Measurements from ENCODE around the gene EPHB1. TPM values are rescaled to one million over a fixed set of nuclear protein-coding genes. Genes with fewer than 3 reads are reported as not detected.

Gene EPHB1
- total RNA-seq, 1 experiment from 2014 or later = 0.86 TPM

DNA sequence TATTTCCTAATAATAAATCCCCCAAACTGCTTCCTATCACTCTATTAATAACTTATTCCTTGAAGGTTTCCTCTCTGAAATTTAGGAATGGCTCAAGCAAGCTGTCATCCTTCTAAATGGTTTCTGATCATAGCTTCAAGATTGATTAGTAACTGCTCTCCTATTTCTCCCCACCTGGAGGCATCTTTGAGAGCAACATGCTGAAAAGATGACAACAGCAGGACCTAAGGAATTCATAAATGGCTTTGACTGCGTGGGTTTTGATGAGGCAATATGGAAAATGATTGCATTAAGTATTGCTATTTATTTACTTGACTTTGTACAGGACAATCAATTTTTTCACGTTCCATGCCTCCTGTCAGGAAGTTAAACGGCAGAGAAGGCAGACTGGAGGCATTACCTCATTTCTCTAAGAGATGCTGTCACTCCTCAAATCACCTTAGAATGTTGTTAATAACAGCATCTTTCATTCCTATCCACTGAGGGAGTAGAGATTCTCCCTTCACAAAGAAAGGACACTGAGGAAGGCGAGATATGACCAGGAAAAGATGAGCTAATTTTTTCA is 256.4 kb downstream of the EPHB1 start:
- H4K20me1 ChIP-seq (ENCODE audit: insufficient read depth) = no peaks in the 10 kb centered on the region
- ChIA-PET RAD21 (ENCODE audit: low non-redundant PET in 1 of 2, low total read pairs in 2 of 2, uncharacterized antibody in 2 of 2, unreplicated experiment in 2 of 2) (no interaction called here), POLR2A (no interaction called here), CTCF (no interaction called here)
- no peak overlapping the region for H2AFZ ChIP-seq (ENCODE audit: low read depth, low read length, poor library complexity, severe bottlenecking)
- no peaks in the 10 kb centered on the region for H3K79me2 ChIP-seq (ENCODE audit: insufficient read depth, low read length)
- no peaks in the 10 kb centered on the region for H3K4me1 ChIP-seq (ENCODE audit: control insufficient read depth in 1 of 2, insufficient read depth in 2 of 2, low read length in 2 of 2)
- no TSS peak for BruUV-seq (replicated peaks)
- H3K9me2 ChIP-seq (ENCODE audit: insufficient read depth) = no peaks in the 10 kb centered on the region
- H3K9me3 ChIP-seq (ENCODE audit: control insufficient read depth in 1 of 2, insufficient read depth in 1 of 2, low read depth in 1 of 2, low read length in 2 of 2) = no peaks in the 10 kb centered on the region
- no peaks in the 10 kb centered on the region for H3K36me3 ChIP-seq (ENCODE audit: control insufficient read depth in 1 of 2, insufficient read depth in 2 of 2, low read length in 2 of 2)
- H3K4me2 ChIP-seq (ENCODE audit: low read length) = no peak overlapping the region
- intact Hi-C loops (cut with micrococcal nuclease) = no loop called here
- H3K9ac ChIP-seq (ENCODE audit: low read length) = no peak overlapping the region
- no peak overlapping the region for H3K27ac ChIP-seq (ENCODE audit: low read depth, low read length)
- DNase-seq (ENCODE audit: low read depth, low spot score) (no peak), ATAC-seq (no peak)
- no peak overlapping the region for H3K4me3 ChIP-seq (replicated peaks in 1 of 2; ENCODE audit: low read depth in 1 of 2, low read length in 2 of 2)
- H3K27me3 ChIP-seq (ENCODE audit: insufficient read depth, low read length) = peaks cover 5% of the 10 kb centered on the region; the same call in 1 of the 2 replicates
- no peak for TF ChIP-seq ZNF274 (IDR thresholded peaks at IDR 0.05; ENCODE audit: low read depth, low read length)
- TF ChIP-seq YY1 (IDR thresholded peaks at IDR 0.05; ENCODE audit: extremely low read depth, insufficient replicate concordance, low read depth, low read length) = no peak
- TF ChIP-seq CEBPB (IDR thresholded peaks at IDR 0.05; ENCODE audit: low read depth) = no peak
- no peak for TF ChIP-seq CBX3 (IDR thresholded peaks at IDR 0.05; ENCODE audit: low read depth)
- TF ChIP-seq SIN3A (IDR thresholded peaks at IDR 0.05; ENCODE audit: low read depth) = no peak
- TF ChIP-seq SRF (IDR thresholded peaks at IDR 0.05; ENCODE audit: low read depth) = no peak
- TF ChIP-seq, protein P1, sequence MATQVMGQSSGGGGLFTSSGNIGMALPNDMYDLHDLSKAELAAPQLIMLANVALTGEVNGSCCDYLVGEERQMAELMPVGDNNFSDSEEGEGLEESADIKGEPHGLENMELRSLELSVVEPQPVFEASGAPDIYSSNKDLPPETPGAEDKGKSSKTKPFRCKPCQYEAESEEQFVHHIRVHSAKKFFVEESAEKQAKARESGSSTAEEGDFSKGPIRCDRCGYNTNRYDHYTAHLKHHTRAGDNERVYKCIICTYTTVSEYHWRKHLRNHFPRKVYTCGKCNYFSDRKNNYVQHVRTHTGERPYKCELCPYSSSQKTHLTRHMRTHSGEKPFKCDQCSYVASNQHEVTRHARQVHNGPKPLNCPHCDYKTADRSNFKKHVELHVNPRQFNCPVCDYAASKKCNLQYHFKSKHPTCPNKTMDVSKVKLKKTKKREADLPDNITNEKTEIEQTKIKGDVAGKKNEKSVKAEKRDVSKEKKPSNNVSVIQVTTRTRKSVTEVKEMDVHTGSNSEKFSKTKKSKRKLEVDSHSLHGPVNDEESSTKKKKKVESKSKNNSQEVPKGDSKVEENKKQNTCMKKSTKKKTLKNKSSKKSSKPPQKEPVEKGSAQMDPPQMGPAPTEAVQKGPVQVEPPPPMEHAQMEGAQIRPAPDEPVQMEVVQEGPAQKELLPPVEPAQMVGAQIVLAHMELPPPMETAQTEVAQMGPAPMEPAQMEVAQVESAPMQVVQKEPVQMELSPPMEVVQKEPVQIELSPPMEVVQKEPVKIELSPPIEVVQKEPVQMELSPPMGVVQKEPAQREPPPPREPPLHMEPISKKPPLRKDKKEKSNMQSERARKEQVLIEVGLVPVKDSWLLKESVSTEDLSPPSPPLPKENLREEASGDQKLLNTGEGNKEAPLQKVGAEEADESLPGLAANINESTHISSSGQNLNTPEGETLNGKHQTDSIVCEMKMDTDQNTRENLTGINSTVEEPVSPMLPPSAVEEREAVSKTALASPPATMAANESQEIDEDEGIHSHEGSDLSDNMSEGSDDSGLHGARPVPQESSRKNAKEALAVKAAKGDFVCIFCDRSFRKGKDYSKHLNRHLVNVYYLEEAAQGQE (IDR thresholded peaks at IDR 0.05; ENCODE audit: low read depth) = no peak
- TF ChIP-seq ELF1 (IDR thresholded peaks at IDR 0.05; ENCODE audit: borderline replicate concordance, low read depth) = no peak
- no peak for TF ChIP-seq POLR2AphosphoS5 (IDR thresholded peaks at IDR 0.05; ENCODE audit: low read depth, low read length)
- TF ChIP-seq, protein P2, sequence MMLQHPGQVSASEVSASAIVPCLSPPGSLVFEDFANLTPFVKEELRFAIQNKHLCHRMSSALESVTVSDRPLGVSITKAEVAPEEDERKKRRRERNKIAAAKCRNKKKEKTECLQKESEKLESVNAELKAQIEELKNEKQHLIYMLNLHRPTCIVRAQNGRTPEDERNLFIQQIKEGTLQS (IDR thresholded peaks at IDR 0.05) = no peak
- TF ChIP-seq RAD21 (IDR thresholded peaks at IDR 0.05; ENCODE audit: low read depth) = no peak

Data from HCT116 (cell line).